ENCODE measurements around the gene KCNA2.

GRCh38 chr1:110634086-110634454, 27.9 kb upstream of the KCNA2 start:
- no peak for TF ChIP-seq CTCF (IDR thresholded peaks at IDR 0.05)
- TF ChIP-seq POLR2AphosphoS5 (IDR thresholded peaks at IDR 0.05), result no peak
- TF ChIP-seq POLR2A (IDR thresholded peaks at IDR 0.05; ENCODE audit: low read depth), result no peak

Data from esophagus muscularis mucosa (tissue), 3 donors.